H9 (cell line): ENCODE results near the gene ANGEL2. TPM values are rescaled to one million over a fixed set of nuclear protein-coding genes. Genes with fewer than 3 reads are reported as not detected.

ENCODE experiments used
- DNase-seq: peaks from one replicate; pipeline ENCODE4 v3.0.0-alpha.2; 2017
- H2AFZ ChIP-seq: one replicate; pipeline ENCODE4 v1.6.1; 2013; ENCODE audit warnings: mild to moderate bottlenecking, low read length, control low read depth, moderate library complexity
- H2AK5ac ChIP-seq: 2 replicates; pipeline ENCODE4 v1.6.1; 2013; ENCODE audit warnings: low read length, control low read depth, mixed read lengths; ENCODE audit not compliant: insufficient read length
- H2BK120ac ChIP-seq: one replicate; pipeline ENCODE4 v1.6.1; 2013; ENCODE audit warnings: low read depth, mild to moderate bottlenecking, low read length, control low read depth, inconsistent platforms; ENCODE audit not compliant: poor library complexity, severe bottlenecking
- H2BK12ac ChIP-seq: 2 replicates; pipeline ENCODE4 v1.6.1; 2013; ENCODE audit warnings: low read length, control low read depth, mixed read lengths, low read depth; ENCODE audit not compliant: insufficient read length
- H2BK15ac ChIP-seq: 2 replicates; pipeline ENCODE4 v1.6.1; 2013; ENCODE audit warnings: low read depth, low read length, control low read depth
- H2BK20ac ChIP-seq: one replicate; pipeline ENCODE4 v1.6.1; 2013; ENCODE audit warnings: low read depth, mild to moderate bottlenecking, low read length, control low read depth, inconsistent platforms; ENCODE audit not compliant: poor library complexity, severe bottlenecking
- H2BK5ac ChIP-seq: 2 replicates; pipeline ENCODE4 v1.6.1; 2013; ENCODE audit warnings: low read length, control low read depth, mixed read lengths; ENCODE audit not compliant: insufficient read length
- H3K14ac ChIP-seq: 2 replicates; pipeline ENCODE4 v1.6.1; 2013; ENCODE audit warnings: low read length, control low read depth; ENCODE audit not compliant: insufficient read depth
- H3K18ac ChIP-seq: 2 replicates; pipeline ENCODE4 v1.6.1; 2013; ENCODE audit warnings: low read depth, mild to moderate bottlenecking, mixed read lengths, low read length, control low read depth; ENCODE audit not compliant: insufficient read length
- H3K23ac ChIP-seq: 2 replicates; pipeline ENCODE4 v1.6.1; 2013; ENCODE audit warnings: low read length, control low read depth, mixed read lengths, low read depth; ENCODE audit not compliant: insufficient read length
- H3K23me2 ChIP-seq: 2 replicates; pipeline ENCODE4 v1.6.1; 2013; ENCODE audit warnings: low read depth, mild to moderate bottlenecking, mixed read lengths, low read length, control low read depth; ENCODE audit not compliant: insufficient read length, poor library complexity, severe bottlenecking
- H3K27ac ChIP-seq: 2 replicates; pipeline ENCODE4 v1.5.1; 2013; ENCODE audit warnings: low read length, control low read depth, mixed read lengths, low read depth; ENCODE audit not compliant: insufficient read length
- H3K27me3 ChIP-seq: 2 replicates; pipeline ENCODE4 v1.6.1; 2013; ENCODE audit warnings: low read length, control low read depth, inconsistent platforms; ENCODE audit not compliant: insufficient read depth
- H3K4ac ChIP-seq: 2 replicates; pipeline ENCODE4 v1.6.1; 2013; ENCODE audit warnings: low read depth, mild to moderate bottlenecking, control low read depth, inconsistent platforms, low read length, moderate library complexity
- H3K4me1 ChIP-seq: 2 replicates; pipeline ENCODE4 v1.6.1; 2013; ENCODE audit warnings: low read length, control low read depth, inconsistent platforms; ENCODE audit not compliant: insufficient read depth
- H3K4me2 ChIP-seq: 2 replicates; pipeline ENCODE4 v1.6.1; 2013; ENCODE audit warnings: low read length, control low read depth, mixed read lengths; ENCODE audit not compliant: insufficient read length, insufficient read depth
- H3K56ac ChIP-seq: 2 replicates; pipeline ENCODE4 v1.6.1; 2013; ENCODE audit warnings: low read depth, mild to moderate bottlenecking, mixed read lengths, low read length, control low read depth; ENCODE audit not compliant: insufficient read length
- H3K79me1 ChIP-seq: 2 replicates; pipeline ENCODE4 v1.6.1; 2013; ENCODE audit warnings: low read depth, mild to moderate bottlenecking, moderate library complexity, low read length, control low read depth, inconsistent platforms; ENCODE audit not compliant: insufficient read depth, poor library complexity, severe bottlenecking
- H3K79me2 ChIP-seq: 2 replicates; pipeline ENCODE4 v1.6.1; 2013; ENCODE audit warnings: low read length, control low read depth, inconsistent platforms; ENCODE audit not compliant: insufficient read depth
- H3K9ac ChIP-seq: 2 replicates; pipeline ENCODE4 v1.6.1; 2013; ENCODE audit warnings: low read length, control low read depth, mixed read lengths; ENCODE audit not compliant: insufficient read length; ENCODE audit errors: extremely low read depth
- H3K9me3 ChIP-seq: one replicate; pipeline ENCODE4 v1.6.1; 2013; ENCODE audit warnings: low read depth, low read length, inconsistent platforms; ENCODE audit not compliant: control insufficient read depth
- H3T11ph ChIP-seq: one replicate; pipeline ENCODE4 v1.6.1; 2013; ENCODE audit warnings: mild to moderate bottlenecking, low read length, control low read depth, inconsistent platforms
- H4K20me1 ChIP-seq: one replicate; pipeline ENCODE4 v1.6.1; 2013; ENCODE audit not compliant: control insufficient read depth, insufficient read length, insufficient read depth
- H4K5ac ChIP-seq: 2 replicates; pipeline ENCODE4 v1.6.1; 2013; ENCODE audit warnings: low read depth, mild to moderate bottlenecking, mixed read lengths, low read length, control low read depth; ENCODE audit not compliant: insufficient read length
- H4K8ac ChIP-seq: replicated peaks from 2 replicates; pipeline ENCODE4 v1.6.1; 2013; ENCODE audit warnings: low read length, control low read depth, mixed read lengths, low read depth; ENCODE audit not compliant: insufficient read length
- H4K91ac ChIP-seq: 2 replicates; pipeline ENCODE4 v1.6.1; 2013; ENCODE audit warnings: low read depth, mild to moderate bottlenecking, moderate library complexity, mixed read lengths, low read length, control low read depth; ENCODE audit not compliant: insufficient read length
- H3K27ac Mint-ChIP-seq, 3 experiments: 2 replicates in 2 of 3; 3 replicates in 1 of 3; pipeline ENCODE4 v1.8.0; 2020 to 2021; ENCODE audit warnings: mixed read lengths in 3 of 3, mild to moderate bottlenecking in 1 of 3, moderate library complexity in 1 of 3
- H3K27me3 Mint-ChIP-seq: 2 replicates; pipeline ENCODE4 v1.8.0; 2021; ENCODE audit warnings: low read depth, mild to moderate bottlenecking, moderate library complexity, mixed read lengths
- H3K36me3 Mint-ChIP-seq, 3 experiments: 2 replicates in 2 of 3; 3 replicates in 1 of 3; pipeline ENCODE4 v1.8.0; 2020 to 2021; ENCODE audit warnings: low read depth in 3 of 3, mixed read lengths in 3 of 3; ENCODE audit not compliant: insufficient read depth in 1 of 3
- H3K4me1 Mint-ChIP-seq, 2 experiments: 2 replicates each; pipeline ENCODE4 v1.8.0; 2020; ENCODE audit warnings: mixed read lengths in 2 of 2
- H3K4me3 Mint-ChIP-seq, 2 experiments: 2 replicates in 1 of 2; 3 replicates in 1 of 2; pipeline ENCODE4 v1.8.0; 2020 to 2021; ENCODE audit warnings: mild to moderate bottlenecking in 2 of 2, mixed read lengths in 2 of 2, moderate library complexity in 1 of 2
- H3K9me3 Mint-ChIP-seq, 2 experiments: 2 replicates in 1 of 2; 3 replicates in 1 of 2; pipeline ENCODE4 v1.8.0; 2020; ENCODE audit warnings: mild to moderate bottlenecking in 2 of 2, mixed read lengths in 2 of 2, moderate library complexity in 1 of 2
- WGBS: extraction: QIAGEN DNeasy Blood & Tissue Kit; methylation state at CpG from one replicate; pipeline ENCODE4 v1.1.7; 2013; ENCODE audit warnings: missing lambda C conversion rate, low lambda C conversion rate, mixed read lengths; ENCODE audit not compliant: insufficient read length; ENCODE audit errors: extremely low coverage; 5-methylcytosine and 5-hydroxymethylcytosine counted together
- total RNA-seq: library from RNA; stranded (reverse); gene quantifications from 2 replicates; pipeline ENCODE4 v1.2.1, GENCODE V29; 2021
- TF ChIP-seq, protein P1 (sequence below): fragments of 200-600 bp; sonication (generic); conservative IDR thresholded peaks from 3 replicates; pipeline ENCODE4 v1.8.0; 2021; ENCODE audit warnings: antibody characterized with exemption, mild to moderate bottlenecking

The ANGEL2 gene
- total RNA-seq, 1 experiment from 2014 or later = 47.8 TPM

DNA sequence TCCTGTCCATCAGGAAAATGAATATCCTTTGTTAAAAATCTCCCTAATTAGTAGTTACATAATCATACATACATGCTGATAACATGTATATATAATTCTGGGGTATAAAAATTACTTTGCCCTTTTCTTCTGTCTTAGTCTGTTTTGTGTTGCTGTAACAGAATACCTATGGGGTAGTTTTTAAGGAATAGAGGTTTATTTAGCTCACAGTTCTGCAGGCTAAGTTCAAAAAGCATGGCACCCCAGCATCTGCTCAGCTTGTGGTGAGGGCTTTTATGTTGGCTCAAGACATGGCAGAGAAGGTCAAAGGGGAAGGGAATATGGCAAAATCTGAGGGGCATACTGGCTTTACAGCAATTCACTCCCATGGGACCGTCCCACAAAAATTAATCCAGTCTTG lies 19.0 kb upstream of the ANGEL2 start:
- Histone ChIP-seq H2BK12ac (no peak overlapping the region), H4K91ac (no peak overlapping the region), H3K14ac (no peak overlapping the region), H3K9ac (no peak overlapping the region), H2BK20ac (no peak overlapping the region), H3K79me2 (no peaks in the 10 kb centered on the region), H3K9me3 (no peaks in the 10 kb centered on the region), H3K27ac (no peak overlapping the region), H4K8ac (no peak overlapping the region), H3K4ac (no peak overlapping the region), H4K5ac (no peak overlapping the region), H3K27me3 (no peaks in the 10 kb centered on the region), H3K79me1 (no peaks in the 10 kb centered on the region), H2BK15ac (no peak overlapping the region), H2BK5ac (no peak overlapping the region), H2BK120ac (no peak overlapping the region), H3K23me2 (no peaks in the 10 kb centered on the region), H3K4me1 (no peaks in the 10 kb centered on the region), H2AK5ac (no peak overlapping the region), H3K23ac (no peak overlapping the region), H2AFZ (no peak overlapping the region), H3K56ac (no peak overlapping the region), H3T11ph (no peak overlapping the region), H3K4me2 (no peak overlapping the region), H4K20me1 (no peaks in the 10 kb centered on the region), H3K18ac (no peak overlapping the region)
- Mint-ChIP-seq H3K36me3 (peaks cover 0 to 11% (median 0%) of the 10 kb centered on the region in 3 experiments; a peak in 1 of 7 replicates), H3K27me3 (peaks cover 7% of the 10 kb centered on the region; the same call in 1 of the 2 replicates), H3K4me1 (peaks cover 0 to 3% of the 10 kb centered on the region in 2 experiments; a peak in 1 of 4 replicates), H3K27ac (no peak overlapping the region), H3K9me3 (peaks cover 6 to 13% of the 10 kb centered on the region in 2 experiments), H3K4me3 (no peak overlapping the region)
- TF ChIP-seq, protein P1, sequence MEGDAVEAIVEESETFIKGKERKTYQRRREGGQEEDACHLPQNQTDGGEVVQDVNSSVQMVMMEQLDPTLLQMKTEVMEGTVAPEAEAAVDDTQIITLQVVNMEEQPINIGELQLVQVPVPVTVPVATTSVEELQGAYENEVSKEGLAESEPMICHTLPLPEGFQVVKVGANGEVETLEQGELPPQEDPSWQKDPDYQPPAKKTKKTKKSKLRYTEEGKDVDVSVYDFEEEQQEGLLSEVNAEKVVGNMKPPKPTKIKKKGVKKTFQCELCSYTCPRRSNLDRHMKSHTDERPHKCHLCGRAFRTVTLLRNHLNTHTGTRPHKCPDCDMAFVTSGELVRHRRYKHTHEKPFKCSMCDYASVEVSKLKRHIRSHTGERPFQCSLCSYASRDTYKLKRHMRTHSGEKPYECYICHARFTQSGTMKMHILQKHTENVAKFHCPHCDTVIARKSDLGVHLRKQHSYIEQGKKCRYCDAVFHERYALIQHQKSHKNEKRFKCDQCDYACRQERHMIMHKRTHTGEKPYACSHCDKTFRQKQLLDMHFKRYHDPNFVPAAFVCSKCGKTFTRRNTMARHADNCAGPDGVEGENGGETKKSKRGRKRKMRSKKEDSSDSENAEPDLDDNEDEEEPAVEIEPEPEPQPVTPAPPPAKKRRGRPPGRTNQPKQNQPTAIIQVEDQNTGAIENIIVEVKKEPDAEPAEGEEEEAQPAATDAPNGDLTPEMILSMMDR = no peak
- no CpG with 5 or more reads among the region's 1 CpG for WGBS
- DNase-seq = no peak
